KMS-11 (cell line): Measurements from ENCODE around the gene SLC39A13.

Source experiments
- H2AFZ ChIP-seq: fragments of 200-600 bp; sonication (generic); 2 replicates; pipeline ENCODE4 v1.6.1; 2016; ENCODE audit warnings: antibody characterized with exemption, mixed run types, low read depth
- H3K27ac ChIP-seq: fragments of 200-600 bp; sonication (generic); 2 replicates; pipeline ENCODE4 v1.6.1; 2016; ENCODE audit warnings: mild to moderate bottlenecking, mixed run types
- H3K27me3 ChIP-seq: fragments of 200-600 bp; sonication (generic); 2 replicates; pipeline ENCODE4 v1.6.1; 2017; ENCODE audit warnings: mild to moderate bottlenecking, low read depth, mixed run types, moderate library complexity; ENCODE audit not compliant: insufficient read depth
- H3K36me3 ChIP-seq: fragments of 200-600 bp; sonication (generic); 2 replicates; pipeline ENCODE4 v1.6.1; 2017; ENCODE audit warnings: mild to moderate bottlenecking, mixed run types; ENCODE audit not compliant: insufficient read depth
- H3K4me1 ChIP-seq: fragments of 200-600 bp; sonication (generic); 2 replicates; pipeline ENCODE4 v1.6.1; 2016; ENCODE audit warnings: mild to moderate bottlenecking, low read depth, mixed run types; ENCODE audit not compliant: poor library complexity, severe bottlenecking
- H3K4me2 ChIP-seq: fragments of 200-600 bp; sonication (generic); 2 replicates; pipeline ENCODE4 v1.7.0; 2016; ENCODE audit warnings: mild to moderate bottlenecking, mixed run types
- H3K4me3 ChIP-seq: fragments of 200-600 bp; sonication (generic); IDR thresholded peaks from 2 replicates; pipeline ENCODE4 v1.6.1; 2017; ENCODE audit warnings: low read depth, low read length, mixed read lengths; ENCODE audit not compliant: insufficient read depth
- H3K79me2 ChIP-seq: fragments of 200-600 bp; sonication (generic); 2 replicates; pipeline ENCODE4 v1.6.1; 2016; ENCODE audit warnings: low read depth, mixed run types; ENCODE audit not compliant: insufficient read depth
- H3K9ac ChIP-seq: fragments of 200-600 bp; sonication (generic); 2 replicates; pipeline ENCODE4 v1.6.1; 2016; ENCODE audit warnings: mild to moderate bottlenecking, mixed run types
- H4K20me1 ChIP-seq: fragments of 200-600 bp; sonication (generic); 2 replicates; pipeline ENCODE4 v1.6.1; 2016; ENCODE audit warnings: mild to moderate bottlenecking, mixed run types; ENCODE audit not compliant: insufficient read depth
- CTCF ChIP-seq: fragments of 200-600 bp; sonication (generic); conservative IDR thresholded peaks from 2 replicates; pipeline ENCODE4 v1.6.1; 2017; ENCODE audit warnings: low read depth, mild to moderate bottlenecking, antibody characterized with exemption, low read length, moderate library complexity, mixed read lengths

Gene SLC39A13

GRCh38 chr11:47443817-47444216 is 35.4 kb downstream of the SLC39A13 start:
- Histone ChIP-seq H2AFZ (no peak overlapping the region), H3K27ac (no peak overlapping the region), H3K9ac (no peak overlapping the region), H3K79me2 (no peaks in the 10 kb centered on the region), H3K4me1 (no peaks in the 10 kb centered on the region), H3K36me3 (no peaks in the 10 kb centered on the region), H4K20me1 (no peaks in the 10 kb centered on the region), H3K4me2 (no peak overlapping the region), H3K4me3 (no peak overlapping the region), H3K27me3 (no peaks in the 10 kb centered on the region)
- TF ChIP-seq CTCF = no peak

GRCh38 chr11:47445840-47446239 is 37.5 kb downstream of the SLC39A13 start:
- Histone ChIP-seq H3K79me2 (no peaks in the 10 kb centered on the region), H3K4me2 (no peak overlapping the region), H3K9ac (no peak overlapping the region), H3K36me3 (no peaks in the 10 kb centered on the region), H4K20me1 (no peaks in the 10 kb centered on the region), H3K27me3 (no peaks in the 10 kb centered on the region), H3K27ac (no peak overlapping the region), H3K4me1 (no peaks in the 10 kb centered on the region), H3K4me3 (no peak overlapping the region), H2AFZ (no peak overlapping the region)
- TF ChIP-seq CTCF = no peak

GRCh38 chr11:47446833-47447232 is 38.4 kb downstream of the SLC39A13 start:
- no peak overlapping the region for H3K4me2 ChIP-seq
- no peaks in the 10 kb centered on the region for H3K27me3 ChIP-seq
- H3K4me3 ChIP-seq = no peak overlapping the region
- no peak overlapping the region for H2AFZ ChIP-seq
- no peaks in the 10 kb centered on the region for H3K36me3 ChIP-seq
- no peak overlapping the region for H3K27ac ChIP-seq
- TF ChIP-seq CTCF = no peak
- H3K79me2 ChIP-seq = no peaks in the 10 kb centered on the region
- H3K4me1 ChIP-seq = peaks cover 4% of the 10 kb centered on the region
- H3K9ac ChIP-seq = no peak overlapping the region
- no peaks in the 10 kb centered on the region for H4K20me1 ChIP-seq

- H3K27me3 ChIP-seq = no peaks in the 10 kb centered on the region
These were observed 39.5 kb downstream of the SLC39A13 start for GRCh38 chr11:47447906-47448305.

More at GRCh38 chr11:47447906-47448305, 39.5 kb downstream of the SLC39A13 start:
- no peak overlapping the region for H3K9ac ChIP-seq
- no peak overlapping the region for H3K4me3 ChIP-seq
- H2AFZ ChIP-seq = no peak overlapping the region
- peaks cover 4% of the 10 kb centered on the region for H3K4me1 ChIP-seq
- H4K20me1 ChIP-seq = no peaks in the 10 kb centered on the region
- no peaks in the 10 kb centered on the region for H3K36me3 ChIP-seq
- H3K4me2 ChIP-seq = no peak overlapping the region
- H3K79me2 ChIP-seq = no peaks in the 10 kb centered on the region
- H3K27ac ChIP-seq = no peak overlapping the region
- no peak for TF ChIP-seq CTCF
